NOMO-1 treated with DMSO at 0.1 percent for 48 hours (cell line): ENCODE measurements around the gene RBM28.

Experiments
- DNase-seq: peaks from one replicate; lab custom pipeline; 2025; ENCODE audit not compliant: unreplicated experiment; lab: John Stamatoyannopoulos, UW

The RBM28 gene

DNA sequence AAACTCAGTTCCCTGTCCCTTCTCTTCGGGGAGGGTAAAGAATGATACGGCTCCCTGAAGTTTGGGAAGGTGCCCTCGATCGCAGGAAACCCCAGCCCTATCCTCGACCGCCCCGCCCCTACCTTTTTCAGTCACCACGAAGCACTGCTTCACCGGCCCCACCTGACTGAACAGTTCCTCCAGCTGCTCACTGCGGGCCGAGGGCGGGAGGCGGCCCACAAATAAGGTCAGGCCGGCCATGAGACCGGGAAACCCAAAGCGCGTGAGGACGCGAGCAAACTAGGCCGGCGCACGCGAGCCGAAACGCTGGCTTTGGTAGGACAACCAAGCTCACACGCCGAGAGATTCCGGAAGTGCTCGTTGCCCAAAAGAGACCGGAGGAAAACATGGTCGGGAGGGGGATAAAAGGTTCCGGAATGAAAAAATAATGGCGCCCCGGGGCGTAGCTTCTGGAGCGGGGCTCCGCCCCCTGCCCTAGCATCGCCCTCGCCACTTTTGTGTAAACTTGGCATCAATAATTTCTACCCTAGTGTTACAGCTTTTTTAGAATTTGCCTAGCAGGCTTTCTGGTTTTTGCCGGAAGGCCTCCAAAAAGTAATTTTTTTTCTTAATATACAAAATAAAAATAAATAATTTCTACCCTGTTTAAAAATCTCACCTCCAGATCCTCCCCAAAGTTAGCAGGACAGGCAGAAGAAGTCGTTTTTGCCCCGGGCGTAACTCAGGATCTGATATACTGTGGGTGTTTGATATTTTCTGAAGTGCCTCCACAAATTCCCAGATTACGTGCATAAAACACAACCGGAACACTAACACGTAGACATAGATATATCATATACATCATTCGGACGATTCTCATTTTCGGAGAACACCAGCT is at the start of gene RBM28:
RBM28 (minus strand) TSS at position 355 of the 877 bp plus-strand sequence; CDS start at position 240, 115 bp downstream.
- DNase-seq = peak; percentile 68

DNA sequence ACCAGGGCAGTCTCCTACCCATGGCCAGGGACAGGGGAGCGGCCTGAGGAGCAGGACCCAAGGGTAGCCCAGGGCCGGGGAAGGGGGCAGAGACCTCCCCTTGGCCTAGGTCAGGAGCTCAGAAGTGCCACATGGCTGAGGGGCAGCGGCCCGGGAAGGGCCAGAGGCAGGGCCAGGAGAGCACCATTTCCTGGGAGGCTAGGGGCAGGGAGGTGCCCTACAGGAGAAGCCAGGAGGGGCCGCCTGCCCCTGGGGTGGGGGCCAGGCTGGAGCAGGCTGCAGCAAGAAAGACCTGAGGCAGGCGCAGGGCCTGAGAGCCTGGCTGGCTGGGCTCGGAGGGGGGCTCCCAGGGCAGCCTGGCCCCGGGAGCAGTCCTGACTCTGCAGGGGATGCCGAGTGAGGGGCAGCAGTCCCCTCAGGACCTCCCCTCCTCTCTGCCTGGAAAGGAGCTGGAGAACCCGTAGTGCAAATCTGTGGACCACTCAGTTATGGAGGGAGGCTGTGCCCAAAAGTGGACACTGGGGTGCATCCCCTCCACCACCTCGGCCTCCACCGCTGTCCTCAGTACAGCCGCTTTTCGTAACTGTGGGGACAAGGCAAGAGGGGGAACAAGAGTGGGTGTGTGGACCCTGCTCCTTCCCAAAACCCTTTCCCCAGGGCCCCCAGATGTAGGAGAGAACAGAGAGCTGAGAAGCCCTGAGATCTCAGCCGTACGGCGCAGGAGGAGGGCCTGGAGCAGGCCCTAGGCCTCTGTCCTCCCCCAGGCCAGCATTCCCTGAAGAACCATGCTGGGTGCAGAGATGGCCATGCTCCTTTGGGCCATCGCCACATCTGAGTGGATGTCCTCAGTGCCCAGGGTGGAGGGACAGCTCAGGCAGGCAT is 49.0 kb upstream of the RBM28 start:
- DNase-seq = no peak

GRCh38 chr7:128391805-128392204 is 48.1 kb upstream of the RBM28 start:
- DNase-seq = no peak

DNA sequence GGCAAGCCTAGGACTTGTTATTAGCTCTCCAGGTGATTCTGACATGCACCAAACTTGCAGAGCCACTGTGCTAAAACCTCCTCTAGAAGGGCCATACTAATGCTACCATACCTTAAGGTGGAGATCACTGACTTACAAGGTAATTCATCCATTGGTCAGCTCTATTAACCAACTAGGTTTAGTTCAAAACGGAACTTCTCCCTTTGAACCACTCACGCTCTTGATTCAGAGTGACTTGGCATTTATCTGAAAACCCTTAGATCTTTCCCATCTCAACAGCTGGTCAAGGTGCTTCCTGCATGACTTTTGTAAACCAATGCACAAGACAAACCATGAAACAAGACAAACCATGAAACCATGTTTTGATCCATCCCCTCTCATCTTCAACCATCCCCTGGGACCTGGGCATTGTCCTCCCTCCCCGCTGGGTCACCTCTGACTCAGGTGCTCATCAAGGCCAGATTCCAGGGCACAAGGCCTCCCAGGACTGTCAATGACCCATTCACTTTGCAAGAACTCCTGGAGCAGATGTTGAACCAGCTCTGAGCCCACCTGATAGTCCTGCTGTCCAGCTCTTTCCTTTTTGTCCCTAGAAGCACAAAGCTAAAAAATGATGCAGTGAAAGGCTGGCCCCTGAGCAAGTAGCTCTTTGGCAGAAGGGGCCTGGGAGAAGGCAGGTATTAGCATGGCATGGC is 47.3 kb upstream of the RBM28 start:
- no peak for DNase-seq

- DNase-seq = no peak
Observed at GRCh38 chr7:128389618-128390329, 46.1 kb upstream of the RBM28 start.

GRCh38 chr7:128389085-128389617 is 45.4 kb upstream of the RBM28 start:
- no peak for DNase-seq

DNA sequence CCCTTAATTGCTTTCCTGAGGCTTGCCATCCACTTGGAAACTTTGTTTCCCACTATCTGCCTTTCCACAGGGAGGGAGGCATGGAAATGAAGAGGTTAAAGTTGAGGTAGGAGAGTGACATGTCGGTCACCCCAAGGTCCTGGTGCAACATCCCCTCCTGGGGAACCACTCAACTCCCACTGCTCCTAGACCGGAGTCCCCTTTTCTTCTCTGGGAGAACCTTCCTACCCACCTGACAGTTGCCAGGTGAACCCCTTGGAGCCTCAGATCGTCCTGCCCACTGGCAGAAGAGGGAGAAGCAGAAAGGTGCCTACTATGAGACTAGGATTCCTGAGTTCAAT is 44.4 kb upstream of the RBM28 start:
- no peak for DNase-seq

GRCh38 chr7:128387216-128388144 is 43.8 kb upstream of the RBM28 start:
- peak; percentile 13 for DNase-seq

DNA sequence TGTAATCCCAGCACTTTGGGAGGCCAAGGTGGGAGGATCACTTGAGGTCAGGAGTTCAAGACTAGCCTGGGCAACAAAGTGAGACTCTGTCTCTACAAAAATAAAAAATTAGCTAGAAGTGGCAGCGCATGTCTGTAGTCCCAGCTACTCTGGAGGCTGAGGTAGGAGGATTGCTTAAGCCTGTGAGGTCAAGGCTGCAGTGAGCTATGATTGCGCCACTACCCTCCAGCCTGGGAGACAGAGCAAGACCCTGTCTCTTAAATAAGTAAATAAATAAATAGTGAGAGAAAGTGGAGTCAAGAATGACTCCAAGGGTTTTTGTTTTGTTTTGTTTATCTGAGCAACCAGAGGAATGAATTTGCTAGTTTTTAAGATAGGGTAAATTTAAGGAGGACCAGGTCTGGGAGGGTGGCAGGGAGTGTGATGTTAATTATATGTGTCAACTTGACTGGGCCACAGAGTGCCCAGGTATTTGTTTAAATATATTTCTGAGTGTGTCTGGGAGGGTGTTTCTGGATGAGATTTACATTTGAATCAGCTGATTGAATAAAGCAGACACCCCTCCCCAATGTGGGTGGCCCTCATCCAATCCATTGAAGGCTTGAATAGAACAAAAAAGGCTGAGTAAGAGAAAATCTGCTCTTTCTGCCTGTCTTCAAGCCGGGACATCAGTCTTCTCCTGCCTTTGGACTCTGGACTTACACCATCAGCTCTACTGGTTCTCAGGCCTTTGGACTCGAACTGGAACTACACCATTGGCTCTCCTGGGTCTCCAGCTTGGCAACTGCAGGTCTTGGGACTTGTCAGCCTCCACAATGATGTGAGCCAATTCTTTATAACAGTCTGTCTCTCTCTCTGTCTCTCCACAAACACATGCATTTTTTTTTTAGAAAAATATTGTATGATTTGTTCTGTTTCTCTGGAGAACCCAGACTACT is 42.5 kb upstream of the RBM28 start:
- DNase-seq = no peak

DNA sequence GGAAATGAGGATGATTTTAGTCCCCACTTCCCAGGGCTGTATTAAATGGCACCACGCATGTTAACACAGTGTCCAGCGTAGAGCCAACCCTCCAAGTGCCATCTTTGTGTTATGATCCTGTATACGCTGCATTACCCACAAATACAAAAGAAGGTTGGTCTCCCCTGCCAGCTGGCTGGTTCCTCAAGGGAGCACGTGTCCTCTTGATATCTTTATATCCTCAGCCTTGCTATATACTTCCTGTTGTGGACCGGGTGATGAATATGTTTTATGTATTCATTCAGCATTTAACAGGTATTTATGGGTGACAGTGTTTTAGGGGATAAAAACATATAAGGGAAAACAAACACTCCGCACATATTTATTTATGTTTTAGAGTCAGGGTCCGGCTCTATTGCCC is 41.0 kb upstream of the RBM28 start:
- no peak for DNase-seq

DNA sequence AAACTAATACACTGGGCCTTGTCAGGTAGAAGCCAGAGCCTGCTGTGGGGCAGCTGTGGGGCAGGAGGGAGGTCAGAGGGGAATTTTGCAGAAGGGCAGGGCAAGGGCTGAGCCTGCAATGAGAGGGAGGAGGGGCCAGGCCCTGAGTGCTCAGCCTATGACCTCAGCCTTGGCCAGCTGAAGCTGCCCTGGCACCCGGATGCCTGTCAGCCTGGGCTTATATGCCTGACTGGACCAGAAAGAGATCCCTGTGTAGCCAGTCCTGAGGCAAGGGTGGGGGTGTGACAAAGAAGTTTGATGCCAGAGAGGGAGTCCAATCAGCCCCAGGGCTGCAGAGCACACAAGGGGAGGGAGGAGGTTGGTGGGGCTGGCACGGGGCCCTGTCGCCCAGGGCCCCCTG is 40.1 kb upstream of the RBM28 start:
- no peak for DNase-seq

DNA sequence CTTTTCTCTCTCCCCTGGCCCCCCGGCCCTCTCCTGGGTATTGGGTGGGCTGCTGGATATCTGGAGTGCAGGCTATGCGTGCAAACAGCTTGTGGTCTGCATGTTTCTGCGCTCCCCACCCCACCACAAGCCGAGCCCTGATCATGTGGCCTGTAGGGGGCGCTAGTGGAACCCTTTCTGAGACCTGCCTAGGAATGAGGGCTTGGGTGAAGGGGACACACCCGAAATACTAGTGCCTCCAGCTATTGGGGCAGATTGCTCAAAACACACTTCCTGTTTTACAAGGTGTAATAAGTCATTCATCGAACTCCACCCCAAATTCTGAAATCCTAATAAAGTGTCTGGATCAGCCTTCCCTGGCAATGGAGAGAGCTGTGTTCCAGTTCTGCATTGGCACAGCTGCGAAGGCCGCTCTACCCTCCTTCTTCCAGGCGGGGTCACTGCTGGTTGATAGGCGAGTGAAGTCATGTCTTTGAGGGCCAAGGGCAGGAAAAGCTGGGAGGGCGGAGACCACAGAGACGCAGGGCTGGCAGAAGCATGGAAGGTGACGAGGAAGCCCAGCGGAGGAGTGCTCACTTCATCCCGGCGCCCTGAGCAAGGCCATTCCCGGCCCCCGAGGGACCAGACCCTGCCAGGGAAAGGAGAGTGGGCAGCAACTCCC is 37.6 kb upstream of the RBM28 start:
- DNase-seq = peak; percentile 35

- no peak for DNase-seq
Observed at GRCh38 chr7:128380483-128381106, 36.9 kb upstream of the RBM28 start.

GRCh38 chr7:128379900-128380479 is 36.3 kb upstream of the RBM28 start:
- DNase-seq = no peak

GRCh38 chr7:128378637-128379036 is 34.9 kb upstream of the RBM28 start:
- DNase-seq = no peak

GRCh38 chr7:128376077-128376476 is 32.4 kb upstream of the RBM28 start:
- DNase-seq = no peak

DNA sequence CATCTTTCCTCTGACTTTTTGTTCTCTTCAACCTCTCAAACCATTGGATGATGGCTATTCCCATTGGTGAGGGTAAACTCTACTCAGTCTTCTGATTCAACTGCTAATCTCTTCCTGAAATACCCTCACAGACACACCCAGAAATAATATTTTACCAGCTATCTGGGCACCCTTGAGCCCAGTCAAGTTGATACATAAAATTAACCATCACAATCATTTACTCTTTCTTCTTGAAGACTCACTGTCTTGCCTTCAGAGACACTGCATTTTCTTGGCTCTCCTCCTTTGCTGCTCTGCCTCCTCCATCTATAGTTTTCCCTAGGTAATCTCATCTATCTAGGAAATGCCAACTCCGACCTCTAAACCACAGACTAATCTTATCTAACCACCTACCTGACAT is 30.3 kb upstream of the RBM28 start:
- no peak for DNase-seq
